ENCODE results near the gene DHX30.
"Not testable (repeated sequence)": the region's sequence is repeated elsewhere in the genome, so short reads cannot be mapped to it uniquely, and the experiment has no call there.

DHX30 gene

GRCh38 chr3:47804577-47804976 is 1.6 kb downstream of the DHX30 start:
- no peak for DNase-seq (ENCODE audit: extremely low read depth, low read depth)
- no peak overlapping the region for H3K4me3 ChIP-seq (replicated peaks; ENCODE audit: low read depth, low read length)
- TF ChIP-seq CTCF (IDR thresholded peaks at IDR 0.05; ENCODE audit: low read depth, low read length, missing control alignments), result no peak

- TF ChIP-seq CTCF (IDR thresholded peaks at IDR 0.05; ENCODE audit: low read depth, low read length, missing control alignments), result no peak
- DNase-seq (ENCODE audit: extremely low read depth, low read depth), result no peak
- no peak overlapping the region for H3K4me3 ChIP-seq (replicated peaks; ENCODE audit: low read depth, low read length)
Observed at GRCh38 chr3:47813551-47814177, 10.7 kb downstream of the DHX30 start.

DNA sequence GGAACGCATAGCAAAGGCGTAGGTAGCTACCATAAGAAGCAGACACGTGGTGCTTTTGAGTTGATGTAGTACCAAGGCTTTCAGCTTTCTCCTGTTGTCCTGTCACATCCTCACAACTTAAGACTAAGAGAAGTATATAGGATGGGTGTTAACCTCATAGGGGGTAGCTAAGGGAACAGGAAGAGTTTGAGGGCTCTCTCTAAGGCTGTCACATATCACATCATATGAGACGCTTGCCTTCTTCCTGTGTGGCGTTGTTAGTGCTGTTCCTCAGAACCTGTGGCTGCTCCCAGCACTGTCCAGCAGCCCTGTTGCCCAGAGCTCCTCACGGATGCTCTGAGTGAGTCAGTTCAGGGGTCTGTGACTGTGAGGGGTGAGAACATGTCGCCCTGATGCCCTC is 14.7 kb downstream of the DHX30 start:
- no peak for DNase-seq (ENCODE audit: extremely low read depth, low read depth)
- TF ChIP-seq CTCF (IDR thresholded peaks at IDR 0.05; ENCODE audit: low read depth, low read length, missing control alignments), result no peak
- no peak overlapping the region for H3K4me3 ChIP-seq (replicated peaks; ENCODE audit: low read depth, low read length)

DNA sequence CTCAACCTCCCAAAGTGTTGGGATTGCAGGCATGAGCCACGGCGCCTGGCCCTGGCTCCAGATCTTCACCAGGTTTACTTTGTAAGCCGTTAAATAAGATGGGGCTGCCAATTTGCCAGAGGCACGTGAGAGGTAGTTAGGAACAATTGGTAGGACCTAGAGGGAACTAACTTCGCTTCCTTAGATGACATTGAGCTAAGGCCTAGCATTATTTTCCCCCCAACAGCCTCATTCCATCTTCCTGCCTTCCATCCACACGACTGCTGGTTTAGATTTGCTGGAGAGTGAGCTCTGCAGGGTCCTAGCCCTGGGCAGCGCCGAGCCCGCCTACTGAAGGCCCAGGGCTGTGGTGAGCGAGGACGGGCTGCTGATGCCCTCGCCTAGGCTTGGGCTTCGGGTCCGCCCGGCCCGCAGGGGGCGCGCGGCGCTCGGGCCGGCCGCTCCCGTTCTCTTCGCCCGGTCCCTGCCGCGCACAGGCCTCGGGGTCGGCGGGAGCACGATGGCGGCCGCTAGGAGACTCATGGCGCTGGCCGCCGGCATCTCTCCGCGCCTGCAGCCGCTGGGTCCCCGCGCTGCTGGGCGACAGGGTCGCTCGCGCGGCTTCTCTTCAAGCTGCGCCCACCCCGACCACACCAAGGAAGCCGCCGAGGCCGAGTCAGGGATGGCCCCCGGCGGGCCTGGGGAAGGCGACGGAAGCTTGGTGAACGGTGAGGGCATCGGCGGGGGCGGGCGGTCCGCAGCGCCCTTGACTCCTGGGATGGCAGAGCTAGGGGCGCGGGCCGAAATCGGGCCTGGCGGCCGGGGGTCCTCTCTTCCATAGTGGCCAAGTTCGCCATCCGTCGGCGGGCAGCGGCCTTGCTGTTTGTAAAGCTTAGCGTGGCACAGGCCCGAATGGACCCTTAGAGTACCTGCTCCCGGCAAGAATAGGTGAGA is 21.9 kb downstream of the DHX30 start:
- peak; percentile 78 for TF ChIP-seq CTCF (IDR thresholded peaks at IDR 0.05; ENCODE audit: low read depth, low read length, missing control alignments)

DNA sequence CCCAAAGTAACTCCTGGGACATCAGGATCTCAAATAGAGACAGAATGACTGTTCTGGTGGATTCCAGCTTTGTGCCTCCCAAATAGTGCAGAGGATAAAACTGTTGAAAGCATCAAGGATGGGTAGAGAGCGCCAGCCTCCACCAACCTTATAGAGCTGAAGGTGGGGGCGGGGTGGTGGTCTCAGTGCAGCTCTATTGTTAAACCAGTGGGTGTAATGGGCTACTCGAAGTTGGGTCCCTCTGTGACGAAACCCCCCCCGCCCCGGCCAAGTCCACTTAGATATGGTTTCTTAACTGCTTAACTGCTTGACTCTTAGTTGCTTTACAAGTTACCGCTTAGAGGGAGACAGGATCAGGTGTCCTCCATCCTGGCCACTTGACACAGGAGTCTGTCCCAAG is 22.7 kb downstream of the DHX30 start:
- peak overlapping the region; percentile 100 for H3K4me3 ChIP-seq (replicated peaks; ENCODE audit: low read depth, low read length)
- TF ChIP-seq CTCF (IDR thresholded peaks at IDR 0.05; ENCODE audit: low read depth, low read length, missing control alignments), result no peak
- no peak for DNase-seq (ENCODE audit: extremely low read depth, low read depth)

More for the DNA sequence above, 21.9 kb downstream of the DHX30 start:
- peak; percentile 77 for DNase-seq (ENCODE audit: extremely low read depth, low read depth)
- peak overlapping the region; percentile 100 for H3K4me3 ChIP-seq (replicated peaks; ENCODE audit: low read depth, low read length)

GRCh38 chr3:47829482-47829881 is 26.5 kb downstream of the DHX30 start:
- H3K4me3 ChIP-seq (replicated peaks; ENCODE audit: low read depth, low read length); DNase-seq (ENCODE audit: extremely low read depth, low read depth): not testable (repeated sequence)

DNA sequence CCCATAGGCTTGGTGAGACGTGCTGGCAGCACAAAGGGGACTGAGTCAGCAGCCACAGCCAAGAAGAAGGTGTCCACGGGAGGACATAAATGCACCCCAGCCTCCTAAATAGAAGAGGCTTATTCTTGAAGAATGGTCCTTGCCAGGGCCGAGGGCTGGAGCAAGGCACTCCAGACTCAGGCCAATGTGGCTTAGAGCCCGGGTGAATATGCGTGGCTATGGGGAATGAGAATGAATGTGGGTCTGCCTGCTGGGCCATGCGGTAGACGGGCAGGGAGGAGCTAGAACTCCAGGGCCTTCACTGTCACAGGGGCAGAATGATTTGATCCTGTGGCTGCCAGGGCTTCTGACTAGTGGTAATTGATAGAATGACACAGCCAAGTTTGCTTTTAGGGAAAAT is 34.0 kb downstream of the DHX30 start:
- TF ChIP-seq CTCF (IDR thresholded peaks at IDR 0.05; ENCODE audit: low read depth, low read length, missing control alignments), result no peak
- H3K4me3 ChIP-seq (replicated peaks; ENCODE audit: low read depth, low read length), result no peak overlapping the region
- DNase-seq (ENCODE audit: extremely low read depth, low read depth), result no peak
